HG02973 (cell line): ENCODE data around the gene KRTAP2-4.
"Not testable (repeated sequence)": the region's sequence is repeated elsewhere in the genome, so short reads cannot be mapped to it uniquely, and the experiment has no call there.

Experiments
- ATAC-seq: cut with Tn5 transposase; IDR thresholded peaks from one replicate; pipeline ENCODE4 v1.9.1; 2021; ENCODE audit warnings: moderate library complexity; ENCODE audit not compliant: unreplicated experiment

The KRTAP2-4 gene

GRCh38 chr17:41065829-41066624, at the start of gene KRTAP2-4:
Gene KRTAP2-4 (minus strand): TSS chr17:41065879. CDS start chr17:41065845, 34 bp downstream.
- no peak for ATAC-seq

- ATAC-seq, result no peak
These were observed 45.6 kb upstream of the KRTAP2-4 start for GRCh38 chr17:41111151-41111885.

GRCh38 chr17:41108728-41109386, 43.2 kb upstream of the KRTAP2-4 start:
- ATAC-seq, result not testable (repeated sequence)

GRCh38 chr17:41107941-41108450, 42.3 kb upstream of the KRTAP2-4 start:
- ATAC-seq, result no peak

- ATAC-seq, result not testable (repeated sequence)
These were observed 39.7 kb upstream of the KRTAP2-4 start, which contains the start of gene KRTAP4-9 for GRCh38 chr17:41105347-41105746. Gene KRTAP4-9 (plus strand): TSS chr17:41105389. CDS start chr17:41105389, 0 bp downstream.

- ATAC-seq, result not testable (repeated sequence)
These were observed 38.8 kb upstream of the KRTAP2-4 start for GRCh38 chr17:41104386-41105038.

- no peak for ATAC-seq
These were observed 38.2 kb upstream of the KRTAP2-4 start for GRCh38 chr17:41103896-41104295.

GRCh38 chr17:41101586-41102259, 36.0 kb upstream of the KRTAP2-4 start, which contains the start of gene KRTAP4-16:
Gene KRTAP4-16 (minus strand): TSS chr17:41102209. CDS start chr17:41102209, 0 bp downstream.
- ATAC-seq, result no peak

GRCh38 chr17:41099682-41100480, 34.2 kb upstream of the KRTAP2-4 start:
- not testable (repeated sequence) for ATAC-seq

- ATAC-seq, result no peak
These were observed 32.8 kb upstream of the KRTAP2-4 start for GRCh38 chr17:41098481-41098880.

GRCh38 chr17:41098042-41098441, 32.4 kb upstream of the KRTAP2-4 start, which contains the start of gene KRTAP4-8:
Gene KRTAP4-8 (minus strand): TSS chr17:41098142. CDS start chr17:41098084, 58 bp downstream.
- no peak for ATAC-seq

- ATAC-seq, result no peak
These were observed 30.4 kb upstream of the KRTAP2-4 start for GRCh38 chr17:41096055-41096454.

GRCh38 chr17:41088760-41089352, 23.2 kb upstream of the KRTAP2-4 start:
- ATAC-seq, result not testable (repeated sequence)

- not testable (repeated sequence) for ATAC-seq
These were observed 18.6 kb upstream of the KRTAP2-4 start, which contains the start of gene KRTAP4-7 for GRCh38 chr17:41084100-41084856. Gene KRTAP4-7 (plus strand): TSS chr17:41084150. CDS start chr17:41084207, 57 bp downstream.

- not testable (repeated sequence) for ATAC-seq
These were observed 17.7 kb upstream of the KRTAP2-4 start for GRCh38 chr17:41083427-41083826.

GRCh38 chr17:41082626-41083025, 16.9 kb upstream of the KRTAP2-4 start:
- ATAC-seq, result no peak

- no peak for ATAC-seq
These were observed 11.1 kb upstream of the KRTAP2-4 start for GRCh38 chr17:41076788-41077187.

GRCh38 chr17:41073676-41074075, 8.0 kb upstream of the KRTAP2-4 start:
- no peak for ATAC-seq
